GM19455 (cell line): ENCODE data around the gene ESYT3.
"Not testable (repeated sequence)": the region's sequence is repeated elsewhere in the genome, so short reads cannot be mapped to it uniquely, and the experiment has no call there.

Experiments used
- ATAC-seq: cut with Tn5 transposase; IDR thresholded peaks from one replicate; pipeline ENCODE4 v1.9.1; 2021; ENCODE audit not compliant: unreplicated experiment

The ESYT3 gene

DNA sequence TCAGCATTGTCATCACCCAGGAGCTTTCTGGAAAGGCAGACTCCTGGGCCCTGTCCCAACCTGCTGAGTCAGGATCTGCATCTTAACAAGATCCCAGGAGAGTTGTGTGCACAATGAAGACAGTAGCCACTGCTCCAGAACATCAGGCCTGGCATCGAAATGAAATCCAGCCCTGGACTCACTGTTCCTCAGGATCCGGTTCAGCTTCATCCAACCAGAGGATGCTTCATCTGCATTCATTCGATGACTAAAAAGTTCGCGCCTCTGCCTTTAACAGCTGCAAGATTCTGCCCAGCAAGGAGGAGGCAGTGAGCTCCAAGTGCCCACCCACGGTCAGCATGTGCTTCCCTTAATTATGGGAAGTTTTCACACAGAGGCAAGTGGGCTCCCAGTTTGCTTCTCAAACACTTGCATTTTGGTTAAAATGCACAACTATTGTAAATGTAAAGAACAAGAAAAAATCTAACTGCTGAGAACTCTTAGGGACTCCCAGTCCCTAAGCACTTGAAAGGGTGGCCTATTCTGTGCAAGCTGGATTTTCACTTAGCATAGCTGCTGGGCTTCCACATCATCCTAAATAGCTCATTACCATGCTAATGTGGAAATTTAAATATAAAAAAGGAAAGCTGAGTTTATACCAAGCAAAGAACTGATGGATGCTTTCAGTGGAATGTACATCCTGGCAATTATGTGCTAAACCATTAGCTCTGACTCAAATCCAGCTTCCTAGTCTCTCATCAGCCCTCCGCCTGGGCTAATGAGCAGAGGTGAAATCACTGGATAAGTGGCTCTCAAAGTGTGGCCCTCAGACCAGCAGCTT is 25.5 kb upstream of the ESYT3 start:
- no peak for ATAC-seq

DNA sequence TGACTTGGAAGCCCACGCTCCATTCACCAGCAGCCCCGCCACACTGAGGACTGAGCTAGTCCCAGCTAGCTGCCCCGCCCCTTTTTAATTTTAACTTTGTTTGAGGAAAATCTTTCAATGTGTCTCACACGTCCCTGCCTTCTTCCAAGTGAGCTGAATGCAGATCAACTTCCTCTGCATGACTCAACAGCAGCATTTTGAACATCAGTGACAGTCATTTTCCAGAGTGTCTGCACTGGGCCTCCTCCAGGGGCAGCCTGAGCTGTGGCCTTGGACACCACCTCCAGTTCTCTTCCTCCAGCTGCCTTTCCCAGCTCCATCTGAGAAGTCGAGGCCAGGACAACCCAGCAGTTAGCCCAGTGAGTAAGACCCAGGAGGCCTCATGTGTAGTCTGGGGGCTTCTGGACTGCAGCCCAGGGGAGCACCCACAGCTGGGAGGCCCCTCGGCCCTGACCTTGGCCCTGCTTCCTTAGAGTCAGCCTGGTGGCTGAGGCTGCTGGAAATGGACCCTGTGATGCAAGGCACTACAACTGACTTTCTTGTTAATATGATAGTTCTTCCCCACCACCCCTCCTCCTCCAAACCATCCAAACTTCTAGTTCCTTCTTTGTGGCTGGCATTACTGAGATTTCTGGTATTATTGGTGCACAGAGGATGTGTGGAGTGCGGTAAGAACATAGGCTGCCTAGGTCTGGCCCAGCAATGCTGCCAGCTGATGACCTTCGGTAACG is 21.4 kb upstream of the ESYT3 start:
- ATAC-seq: no peak

DNA sequence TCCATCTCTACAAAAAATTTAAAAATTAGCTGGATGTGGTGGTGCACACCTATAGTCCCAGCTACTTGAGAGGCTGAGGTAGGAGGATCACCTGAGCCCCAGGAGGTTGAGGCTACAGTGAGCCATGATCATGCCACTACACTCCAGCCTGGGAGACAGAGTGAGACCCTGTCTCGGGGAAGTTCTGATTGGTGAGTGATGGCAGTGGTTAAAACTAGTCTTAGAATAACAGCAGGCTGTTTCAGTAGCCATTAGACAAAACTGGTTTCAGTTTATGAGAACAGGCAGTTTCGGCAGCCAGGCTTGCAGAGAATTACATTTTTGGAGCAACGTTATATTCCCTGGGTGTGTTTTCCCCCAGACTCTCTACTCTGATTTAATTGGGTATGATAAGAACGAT is 18.2 kb upstream of the ESYT3 start:
- ATAC-seq: not testable (repeated sequence)

DNA sequence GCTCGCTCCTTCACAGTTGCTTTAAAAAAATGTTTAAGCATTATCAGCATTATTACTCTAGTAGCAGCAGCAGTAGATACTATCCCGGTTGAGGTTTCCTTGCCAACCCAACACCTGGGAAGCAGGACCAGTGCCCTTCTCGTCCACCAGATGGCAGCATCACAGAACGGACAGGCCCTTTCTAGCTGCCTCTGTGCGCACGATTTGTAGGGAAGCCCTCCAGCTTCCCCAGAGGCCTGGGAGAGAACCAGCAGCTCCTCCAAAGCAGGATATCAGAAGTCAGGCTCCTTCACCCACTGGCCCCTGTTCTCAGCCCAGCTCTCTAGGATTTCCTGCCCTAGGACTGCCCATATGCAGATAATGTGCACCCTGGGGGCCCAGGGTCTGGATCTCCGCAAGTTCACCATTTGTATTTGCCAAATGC is 16.8 kb upstream of the ESYT3 start:
- peak; percentile 76 for ATAC-seq

DNA sequence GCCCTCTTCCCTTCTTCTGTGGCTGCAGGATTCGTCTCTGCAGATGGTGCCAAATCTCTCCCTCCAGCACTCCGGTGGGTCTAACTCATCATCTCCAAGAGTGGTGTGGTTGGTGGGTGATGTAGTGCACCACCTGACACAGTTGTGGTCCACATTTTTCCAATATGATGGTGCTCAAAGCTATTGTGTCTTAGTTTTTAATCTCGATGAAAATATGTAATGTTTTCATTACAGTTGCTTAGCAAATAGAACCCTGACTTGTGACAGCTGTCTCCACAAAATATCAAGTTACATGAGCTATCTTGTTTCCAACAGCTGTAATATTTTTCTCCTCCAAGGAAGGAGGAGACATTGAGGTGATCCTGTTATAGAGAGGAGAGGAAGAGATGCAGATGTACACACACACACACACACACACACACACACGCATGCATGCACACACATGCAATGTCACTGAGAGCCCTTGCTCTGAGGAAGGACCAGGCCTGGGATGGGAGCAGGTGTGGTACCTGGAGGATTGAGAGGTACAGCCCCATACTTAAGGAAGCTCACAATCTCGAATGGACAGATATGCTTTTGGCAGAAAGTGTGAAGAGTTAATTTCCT is 15.7 kb upstream of the ESYT3 start:
- ATAC-seq: no peak

DNA sequence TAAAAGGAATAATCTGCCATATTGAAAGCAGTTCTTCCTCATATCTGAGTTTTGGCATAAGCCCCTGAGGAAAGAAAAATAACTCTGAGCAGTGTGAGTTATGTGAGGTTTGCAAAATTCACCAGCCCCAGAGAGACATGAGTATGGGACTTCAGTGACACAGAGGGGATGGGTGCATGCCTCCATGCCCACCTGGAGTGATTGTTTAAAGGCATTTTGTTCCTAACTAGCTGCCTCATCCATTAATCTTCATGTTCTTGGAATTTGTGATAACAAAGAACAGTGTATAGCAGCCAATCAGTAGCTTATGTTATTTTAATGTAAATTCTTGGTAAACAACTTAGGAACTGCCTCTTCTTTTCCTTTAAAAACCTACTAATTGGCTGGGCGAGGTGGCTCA is 11.1 kb upstream of the ESYT3 start:
- ATAC-seq: no peak

DNA sequence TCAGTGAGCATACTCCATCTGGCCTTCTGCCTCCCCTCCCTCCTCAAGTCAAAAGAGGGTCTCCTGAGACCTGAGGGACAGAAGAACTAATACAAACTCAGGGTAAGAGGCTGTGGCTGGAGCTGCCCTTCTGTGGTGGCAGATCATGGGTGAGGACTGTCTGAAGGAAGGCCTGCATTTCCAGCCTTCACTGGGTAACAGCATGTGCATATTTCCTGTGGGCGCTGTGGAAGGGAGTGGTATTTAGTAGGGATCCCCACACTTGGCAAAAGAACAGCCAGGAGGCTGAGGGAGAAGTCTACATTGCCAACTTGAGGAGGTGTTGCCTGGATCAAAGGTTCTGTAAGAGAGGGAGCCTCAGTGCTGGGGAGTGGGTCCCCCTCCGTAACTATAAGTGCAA is 10.1 kb upstream of the ESYT3 start:
- no peak for ATAC-seq

DNA sequence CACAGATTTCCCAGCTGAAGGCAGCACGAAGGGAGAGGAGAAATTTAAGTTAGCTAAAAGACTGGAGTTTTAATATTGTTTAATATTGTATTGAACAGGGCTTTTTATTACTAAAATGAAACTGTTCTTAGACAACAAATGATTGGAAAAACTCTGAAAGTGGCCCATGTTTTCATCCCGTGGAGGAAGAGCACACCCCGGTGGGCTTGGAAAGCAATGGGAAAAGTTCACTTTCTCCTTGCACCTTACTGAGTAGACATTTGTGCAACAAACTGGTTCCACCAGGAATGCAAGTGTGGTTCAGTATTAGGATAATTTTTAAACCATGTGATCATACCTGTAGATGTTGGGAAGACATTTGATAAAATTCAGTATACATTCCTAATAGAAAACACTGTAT is 8.2 kb upstream of the ESYT3 start:
- no peak for ATAC-seq

DNA sequence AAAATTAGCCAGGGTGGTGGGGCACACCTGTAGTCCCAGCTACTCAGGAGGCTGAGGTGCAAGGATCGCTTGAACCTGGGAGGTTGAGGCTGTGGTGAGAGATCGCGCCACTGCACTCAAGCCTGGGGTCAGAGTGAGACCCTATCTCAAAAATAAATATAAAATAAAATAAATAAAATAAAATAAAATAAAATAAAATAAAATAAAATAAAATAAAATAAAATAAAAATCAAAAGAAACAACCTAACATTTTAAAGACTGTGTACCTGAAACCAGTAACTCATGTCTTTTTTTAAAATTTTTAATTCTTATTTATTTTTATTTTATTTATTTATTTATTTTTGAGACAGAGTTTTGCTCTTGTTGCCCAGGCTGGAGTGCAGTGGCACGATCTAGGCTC is 7.7 kb upstream of the ESYT3 start:
- not testable (repeated sequence) for ATAC-seq

DNA sequence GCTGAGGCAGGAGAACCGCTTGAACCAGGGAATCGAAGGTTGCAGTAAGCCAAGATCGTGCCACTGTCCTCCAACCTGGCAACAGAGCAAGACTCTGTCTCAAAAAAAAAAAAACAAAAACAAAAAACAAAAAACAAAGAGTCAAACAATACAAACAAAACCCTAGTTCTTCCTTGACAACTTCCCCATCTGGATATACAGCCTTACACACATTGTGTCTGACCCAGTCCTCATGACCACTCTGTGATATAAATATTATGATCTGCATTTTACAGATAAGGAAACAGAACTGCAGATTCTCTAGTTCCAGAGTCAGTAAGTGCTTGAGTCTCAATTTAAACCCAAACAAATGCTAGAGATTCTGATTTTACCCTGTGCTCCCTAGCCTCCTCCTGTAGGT is 4.8 kb upstream of the ESYT3 start:
- ATAC-seq: no peak

DNA sequence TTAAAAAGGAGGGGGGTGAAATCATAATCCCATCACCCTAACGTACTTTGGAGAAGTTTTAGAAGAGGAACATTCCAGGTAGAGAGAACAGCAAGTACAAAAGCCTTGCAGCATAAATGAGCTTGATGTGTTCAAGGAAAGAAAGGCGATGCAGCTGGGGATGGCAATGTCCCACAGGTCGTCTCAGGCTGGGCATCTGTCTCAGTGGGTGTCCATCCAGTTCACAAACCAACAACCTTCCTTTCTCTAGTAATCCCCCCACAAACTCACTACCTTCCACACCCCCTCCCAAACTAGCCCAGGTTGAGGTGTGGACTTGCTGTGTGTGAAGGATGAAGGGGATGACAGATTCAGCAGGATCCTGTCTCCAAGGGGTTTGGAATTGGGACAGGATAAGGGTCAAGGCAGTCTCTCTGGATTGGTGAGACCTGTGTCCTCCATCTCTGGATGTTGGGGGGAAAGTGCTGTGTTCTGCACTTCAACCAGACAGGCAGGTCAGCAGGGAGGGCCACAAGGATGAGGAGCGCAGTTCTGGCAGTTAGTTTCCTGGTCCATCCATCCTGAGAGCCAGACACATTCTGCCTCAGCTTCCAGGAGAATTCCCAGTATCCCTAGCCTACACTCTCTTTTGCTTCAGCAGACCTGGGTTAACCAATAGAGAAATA is 1.7 kb upstream of the ESYT3 start:
- ATAC-seq: no peak

DNA sequence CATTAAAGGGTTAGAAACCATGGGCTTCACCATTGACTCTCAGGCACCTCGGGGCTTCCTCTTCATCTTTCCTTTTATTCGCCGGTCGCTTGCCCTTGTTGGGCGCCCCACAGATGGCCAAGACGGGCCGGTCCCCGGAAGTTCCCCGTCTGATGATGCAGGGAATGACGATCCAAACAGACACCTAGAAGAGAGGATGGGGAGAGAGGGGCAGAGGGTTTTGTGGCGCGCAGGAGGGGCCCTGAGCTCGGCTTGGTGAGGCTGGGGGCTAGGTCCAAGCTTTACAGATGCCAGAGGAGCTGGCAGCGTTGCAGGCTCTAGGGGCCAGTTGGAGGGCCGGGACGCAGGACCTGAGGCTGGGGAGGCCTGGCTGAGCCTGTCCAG is 532 bp upstream of the ESYT3 start:
- no peak for ATAC-seq

DNA sequence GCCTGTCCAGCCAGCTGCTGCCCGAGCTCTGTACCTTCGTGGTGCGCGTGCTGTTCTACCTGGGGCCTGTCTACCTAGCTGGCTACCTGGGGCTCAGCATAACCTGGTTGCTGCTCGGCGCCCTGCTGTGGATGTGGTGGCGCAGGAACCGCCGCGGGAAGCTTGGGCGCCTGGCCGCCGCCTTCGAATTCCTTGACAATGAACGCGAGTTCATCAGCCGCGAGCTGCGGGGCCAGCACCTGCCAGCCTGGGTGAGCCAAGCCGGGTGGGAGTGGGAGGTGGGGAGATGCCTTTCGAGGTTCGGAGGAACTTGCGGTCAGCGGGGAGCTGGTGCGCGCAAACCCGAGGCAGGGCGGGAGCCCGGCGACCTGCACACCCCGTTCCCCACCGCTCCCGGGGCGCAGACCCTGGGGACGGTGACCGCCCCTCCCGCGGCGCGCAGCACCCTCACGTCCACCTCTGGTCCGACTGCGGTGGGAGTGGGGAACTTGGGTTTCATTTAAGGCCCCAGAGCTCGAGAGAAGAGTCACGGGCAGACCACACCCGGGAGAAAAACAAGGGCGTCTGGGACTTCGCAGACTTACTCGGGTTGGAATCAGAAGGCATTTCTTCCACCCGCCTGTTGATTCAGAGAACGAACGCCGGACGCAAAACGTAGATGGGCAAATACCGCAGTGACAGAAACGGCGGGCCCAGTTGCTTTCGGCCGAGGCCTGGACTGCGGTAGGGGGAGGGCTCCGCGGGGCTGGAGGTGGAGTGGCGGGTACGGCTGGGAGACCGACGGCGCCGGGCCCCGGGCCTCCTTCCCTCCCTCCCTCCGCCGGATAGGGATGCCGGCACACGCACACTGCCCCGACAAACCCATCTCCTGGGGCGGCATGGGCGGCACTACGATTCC is 708 bp downstream of the ESYT3 start:
- ATAC-seq: no peak

DNA sequence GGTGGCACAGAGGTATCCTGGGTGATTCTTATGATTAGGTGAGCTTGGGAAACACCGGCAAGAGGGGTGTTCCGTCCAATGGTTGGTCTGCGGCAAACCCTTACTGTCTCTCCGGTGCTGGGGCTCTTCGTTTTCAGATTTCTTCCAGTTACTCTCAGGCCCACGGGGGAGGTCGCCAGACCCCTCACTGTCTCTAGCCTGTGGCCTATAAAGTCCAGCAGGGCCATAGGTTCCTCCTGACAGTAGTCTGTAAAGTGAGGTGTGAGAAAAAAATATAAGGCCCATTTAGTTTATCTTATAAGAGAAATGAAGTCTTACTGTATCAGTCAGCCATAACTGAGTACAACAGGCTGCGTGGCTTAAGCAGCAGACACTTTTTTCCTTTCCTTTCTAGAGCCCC is 1.4 kb downstream of the ESYT3 start:
- no peak for ATAC-seq

DNA sequence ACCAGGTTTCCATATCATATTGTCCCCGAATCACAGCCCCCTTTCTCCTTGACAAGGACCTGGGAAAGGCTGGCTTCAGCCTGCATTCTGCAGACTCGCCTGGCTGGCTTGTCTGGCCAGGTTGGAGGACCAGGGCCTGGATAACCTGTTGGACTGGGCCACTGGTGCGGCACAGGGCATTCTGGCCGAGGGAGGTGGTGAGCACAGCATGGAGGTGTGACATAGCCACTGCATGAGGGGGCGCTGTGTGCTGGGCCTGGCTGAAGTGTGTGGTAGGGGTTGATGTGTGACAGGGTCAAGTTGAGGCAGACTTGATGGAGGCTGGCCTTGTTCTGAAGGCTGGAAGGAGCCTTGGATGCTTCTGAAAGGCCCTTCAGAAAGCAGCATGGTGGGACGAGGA is 2.9 kb downstream of the ESYT3 start:
- ATAC-seq: no peak

DNA sequence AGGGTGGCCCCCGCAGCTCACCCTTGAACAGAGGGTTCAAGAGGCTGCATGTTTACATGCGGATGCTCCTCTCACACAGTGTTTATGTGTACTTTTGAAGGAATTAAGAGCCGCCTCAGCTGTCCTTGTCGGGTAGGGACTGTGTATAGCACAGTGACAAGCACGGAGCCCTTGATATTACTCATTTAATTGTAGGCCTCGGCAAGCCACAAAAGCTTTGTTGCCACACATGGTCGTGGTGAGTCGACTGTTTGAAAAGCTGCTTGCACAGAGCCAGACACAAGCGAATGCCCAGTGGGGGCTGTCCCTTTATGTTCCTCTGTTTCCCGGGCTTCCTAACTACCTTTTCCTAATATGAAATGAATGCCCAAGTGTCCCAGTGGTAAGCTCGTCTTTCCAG is 4.5 kb downstream of the ESYT3 start:
- ATAC-seq: no peak

DNA sequence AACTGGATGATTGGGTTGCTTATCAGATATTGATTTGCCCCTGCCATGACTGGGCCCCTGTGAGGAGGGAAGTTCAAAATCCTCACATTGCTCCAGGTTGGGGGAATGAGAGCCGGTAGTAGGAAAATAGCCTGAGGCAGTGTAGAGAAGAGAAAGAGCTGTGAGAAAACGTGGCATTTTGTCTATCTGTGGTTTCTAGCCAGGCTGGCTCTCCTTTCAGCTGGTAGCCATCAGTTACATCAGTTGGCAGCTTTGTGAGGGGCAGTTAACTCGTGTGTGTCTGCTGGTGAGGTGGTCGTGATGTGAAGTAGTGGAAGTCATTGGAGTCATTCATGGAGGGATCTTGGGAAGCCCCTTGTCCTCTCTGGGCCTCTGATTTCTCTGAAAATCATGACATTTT is 5.2 kb downstream of the ESYT3 start:
- ATAC-seq: no peak

DNA sequence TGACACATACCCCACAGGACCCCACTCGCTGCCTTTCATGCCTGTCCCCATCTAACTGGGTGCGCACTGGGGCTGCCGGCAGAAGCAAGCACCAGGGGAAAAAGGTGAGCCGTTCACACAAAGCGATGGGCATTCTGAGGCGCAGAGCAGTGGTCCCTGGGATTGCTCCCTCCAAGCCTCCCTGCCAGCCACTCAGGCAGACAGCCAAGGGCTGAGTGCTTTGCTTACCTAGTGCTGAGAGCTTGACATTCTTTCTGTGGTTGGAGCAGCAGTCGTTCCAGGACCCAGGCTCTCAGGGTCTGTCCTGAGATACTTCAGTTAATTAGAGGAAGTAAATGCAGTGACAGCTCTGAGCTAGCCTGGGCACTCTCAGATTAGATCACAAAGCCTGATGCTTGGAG is 5.7 kb downstream of the ESYT3 start:
- no peak for ATAC-seq

DNA sequence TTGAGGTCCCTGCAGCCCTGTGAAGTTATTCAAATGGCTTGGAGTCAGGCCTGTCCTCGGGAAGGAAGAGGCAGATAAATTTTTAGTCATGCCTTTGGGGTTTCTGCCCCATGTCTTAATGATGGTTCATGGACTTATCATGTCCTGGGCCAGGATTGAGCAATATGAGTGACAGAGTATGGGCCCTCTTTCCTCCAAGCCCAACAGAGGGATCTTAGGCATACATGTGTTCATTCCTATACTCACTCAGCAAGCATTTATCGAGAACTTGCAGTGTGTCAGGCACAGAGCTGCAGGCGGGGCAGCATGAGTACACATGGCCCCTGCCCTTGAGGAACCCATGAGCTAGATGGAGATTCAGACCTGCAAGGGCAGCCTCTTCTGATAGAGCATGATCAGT is 6.2 kb downstream of the ESYT3 start:
- ATAC-seq: no peak

DNA sequence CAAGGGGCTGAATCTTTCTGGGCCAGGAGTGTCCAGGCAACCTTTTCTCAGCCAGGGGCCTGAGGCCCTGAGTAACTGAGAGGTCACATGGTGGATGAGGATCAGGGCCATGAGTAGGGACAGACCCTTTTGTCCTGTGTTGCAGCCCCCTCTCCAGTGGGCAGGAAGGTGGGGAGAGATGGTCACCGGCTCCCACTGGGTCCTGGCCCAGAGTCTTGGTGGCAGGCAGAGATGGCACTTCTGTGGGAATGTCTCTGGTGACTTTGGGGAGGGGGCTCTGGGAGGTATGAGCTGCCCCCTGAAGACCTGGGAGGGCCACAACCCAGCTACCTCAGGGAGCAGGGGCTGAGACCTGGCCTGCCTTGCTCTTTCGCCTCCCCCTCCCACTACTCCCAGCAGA is 6.8 kb downstream of the ESYT3 start:
- ATAC-seq: no peak

DNA sequence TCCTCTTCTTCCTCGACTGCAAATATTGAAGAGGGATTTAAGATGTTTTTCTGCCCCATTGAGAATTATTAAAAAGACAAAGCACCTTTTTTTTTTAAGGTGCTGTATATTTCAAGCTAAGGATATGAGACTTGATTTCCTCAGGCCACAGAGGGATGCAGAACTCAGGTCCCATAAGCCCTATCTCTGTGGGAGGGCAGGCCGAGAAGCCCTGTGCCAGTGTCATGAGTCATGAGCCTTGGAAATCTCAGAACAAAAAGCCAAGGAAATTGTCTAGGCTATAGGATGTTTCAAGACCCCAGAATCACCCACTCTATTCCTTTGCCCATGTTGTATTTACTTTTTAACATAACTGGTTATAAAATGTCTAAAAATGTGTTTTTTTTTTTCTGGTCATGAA is 7.3 kb downstream of the ESYT3 start:
- ATAC-seq: no peak
